IMR-90 (cell line): ENCODE measurements around the gene TANGO6. TPM values are rescaled to one million over a fixed set of nuclear protein-coding genes. Genes with fewer than 3 reads are reported as not detected.
A peak's percentile ranks its signal among the peaks of the same experiment; 100 is the strongest.

Experiments used
- ATAC-seq: fragments of 200-7000 bp; cut with Tn5 transposase; 2 replicates; pipeline ENCODE4 v1.9.1; 2020; ENCODE audit warnings: low read depth, mild to moderate bottlenecking, moderate library complexity
- BruUV-seq: library from RNA; stranded (reverse); fragments of 400-500 nt; replicated peaks from 2 replicates; lab custom pipeline; 2021; lab: Mats Ljungman, UMichigan
- CTCF ChIA-PET: fragments of 300-600 bp; formaldehyde crosslinking; extraction: SDS; loops from one replicate; lab custom pipeline; 2021; ENCODE audit warnings: antibody characterized with exemption; lab: Yijun Ruan, JAX
- POLR2A ChIA-PET: fragments of 300-600 bp; sonication (Branson Sonifier 250); formaldehyde crosslinking; loops from one replicate; lab custom pipeline; 2022; ENCODE audit warnings: antibody characterized with exemption; ENCODE audit not compliant: unreplicated experiment; lab: Charles Lee
- DNase-seq: peaks from one replicate; pipeline ENCODE4 v3.0.0; 2013
- H2AFZ ChIP-seq: replicated peaks from 2 replicates; pipeline ENCODE3; 2013; ENCODE audit warnings: low read length, mild to moderate bottlenecking; ENCODE audit not compliant: poor library complexity
- H2AK5ac ChIP-seq: 2 replicates; pipeline ENCODE4 v1.6.1; 2013; ENCODE audit warnings: low read depth, low read length, inconsistent platforms
- H2AK9ac ChIP-seq: replicated peaks from 2 replicates; pipeline ENCODE3; 2013; ENCODE audit warnings: mild to moderate bottlenecking, low read depth, low read length, moderate library complexity; ENCODE audit not compliant: poor library complexity
- H2BK120ac ChIP-seq: 2 replicates; pipeline ENCODE4 v1.6.1; 2013; ENCODE audit warnings: low read depth, low read length, inconsistent platforms
- H2BK15ac ChIP-seq: 3 replicates; pipeline ENCODE4 v1.6.1; 2013; ENCODE audit warnings: low read depth, low read length, inconsistent platforms
- H2BK20ac ChIP-seq: 2 replicates; pipeline ENCODE4 v1.6.1; 2013; ENCODE audit warnings: low read depth, mild to moderate bottlenecking, inconsistent platforms, low read length, moderate library complexity
- H2BK5ac ChIP-seq: 2 replicates; pipeline ENCODE4 v1.6.1; 2013; ENCODE audit warnings: mild to moderate bottlenecking, low read depth, low read length, inconsistent platforms; ENCODE audit not compliant: poor library complexity, severe bottlenecking
- H3K14ac ChIP-seq: replicated peaks from 2 replicates; pipeline ENCODE4 v1.6.1; 2013; ENCODE audit warnings: low read depth, low read length, inconsistent platforms
- H3K18ac ChIP-seq: 2 replicates; pipeline ENCODE4 v1.6.1; 2013; ENCODE audit warnings: low read depth, low read length, control low read depth
- H3K23ac ChIP-seq: 2 replicates; pipeline ENCODE4 v1.6.1; 2013; ENCODE audit warnings: low read depth, low read length, inconsistent platforms
- H3K27ac ChIP-seq: 2 replicates; pipeline ENCODE4 v1.5.1; 2013; ENCODE audit warnings: mild to moderate bottlenecking, control low read depth, low read length; ENCODE audit not compliant: insufficient read depth
- H3K27me3 ChIP-seq: 2 replicates; pipeline ENCODE4 v1.6.1; 2013; ENCODE audit warnings: low read length; ENCODE audit not compliant: control insufficient read depth, insufficient read depth
- H3K36me3 ChIP-seq: 2 replicates; pipeline ENCODE4 v1.6.1; 2013; ENCODE audit warnings: low read length, mixed read lengths; ENCODE audit not compliant: control insufficient read depth, insufficient read depth
- H3K4ac ChIP-seq: 2 replicates; pipeline ENCODE4 v1.6.1; 2013; ENCODE audit warnings: low read depth, low read length, inconsistent platforms
- H3K4me1 ChIP-seq: 2 replicates; pipeline ENCODE4 v1.6.1; 2013; ENCODE audit warnings: low read length, mixed read lengths; ENCODE audit not compliant: control insufficient read depth, insufficient read depth
- H3K4me2 ChIP-seq: 2 replicates; pipeline ENCODE4 v1.6.1; 2013; ENCODE audit warnings: low read depth, mild to moderate bottlenecking, control low read depth, low read length, moderate library complexity
- H3K4me3 ChIP-seq: 2 replicates; pipeline ENCODE4 v1.5.1; 2013; ENCODE audit warnings: low read depth, mild to moderate bottlenecking, control low read depth, low read length, moderate library complexity; ENCODE audit not compliant: insufficient read depth
- H3K56ac ChIP-seq: 2 replicates; pipeline ENCODE4 v1.6.1; 2013; ENCODE audit warnings: low read length, inconsistent platforms; ENCODE audit not compliant: insufficient read depth; ENCODE audit errors: extremely low read depth
- H3K79me1 ChIP-seq, 2 experiments: 2 replicates each; pipeline ENCODE4 v1.6.1; 2013; ENCODE audit warnings: low read length in 2 of 2, inconsistent platforms in 1 of 2, low read depth in 1 of 2
- H3K9ac ChIP-seq: 2 replicates; pipeline ENCODE4 v1.6.1; 2013; ENCODE audit warnings: low read depth, low read length, control low read depth
- H3K9me1 ChIP-seq: 2 replicates; pipeline ENCODE4 v1.6.1; 2013; ENCODE audit warnings: low read length, inconsistent platforms; ENCODE audit not compliant: insufficient read depth
- H3K9me3 ChIP-seq: 2 replicates; pipeline ENCODE4 v1.6.1; 2013; ENCODE audit warnings: low read length; ENCODE audit not compliant: control insufficient read depth, insufficient read depth
- H4K20me1 ChIP-seq: 2 replicates; pipeline ENCODE4 v1.6.1; 2013; ENCODE audit warnings: low read length, inconsistent platforms; ENCODE audit not compliant: insufficient read depth
- H4K5ac ChIP-seq: 2 replicates; pipeline ENCODE4 v1.6.1; 2013; ENCODE audit warnings: mild to moderate bottlenecking, low read depth, low read length, control low read depth
- H4K8ac ChIP-seq, 2 experiments: 2 replicates each; pipeline ENCODE4 v1.6.1; 2013; ENCODE audit warnings: low read depth in 2 of 2, low read length in 2 of 2, control low read depth in 1 of 2, inconsistent platforms in 1 of 2
- H4K91ac ChIP-seq: 2 replicates; pipeline ENCODE4 v1.6.1; 2013; ENCODE audit warnings: low read depth, low read length, inconsistent platforms; ENCODE audit not compliant: insufficient read depth
- FOS ChIP-seq: fragments of 150-350 bp; IDR thresholded peaks from 2 replicates; pipeline ENCODE4 v1.6.1; 2016; ENCODE audit warnings: low read depth, low read length
- MAFK ChIP-seq: IDR thresholded peaks from 2 replicates; pipeline ENCODE4 v1.6.1; 2012; ENCODE audit warnings: low read depth, low read length, improper control_type of control experiment
- POLR2A ChIP-seq: IDR thresholded peaks from 2 replicates; pipeline ENCODE4 v1.6.1; 2012; ENCODE audit warnings: mild to moderate bottlenecking, low read depth, low read length
- WGBS, 2 experiments: methylation state at CpG; one replicate each; pipeline versions ENCODE4 v1.1.5 to v1.1.7; 2013; ENCODE audit warnings: missing lambda C conversion rate in 2 of 2; ENCODE audit not compliant: insufficient read length in 1 of 2; ENCODE audit errors: extremely low coverage in 2 of 2; 5-methylcytosine and 5-hydroxymethylcytosine counted together
- dilution Hi-C: fragments of 300-500 bp; cut with HindIII; formaldehyde crosslinking; loops from one replicate; pipeline ENCODE4 v1.14.3; 2018; ENCODE audit warnings: low sequenced_read_pairs; ENCODE audit not compliant: unreplicated experiment
- in situ Hi-C: fragments of 300-500 bp; cut with MboI; formaldehyde crosslinking; loops from 3 replicates; pipeline ENCODE4 v1.14.3; 2019; ENCODE audit warnings: low sequenced_read_pairs, inconsistent platforms, mixed read lengths
- intact Hi-C: fragments of 100-400 bp; cut with micrococcal nuclease; formaldehyde crosslinking; loops from 2 replicates; pipeline ENCODE4 v1.10.0; 2022
- polyA plus RNA-seq, 3 experiments: library from polyadenylated mRNA; depleted of rRNA; stranded (reverse); fragments of >200 nt; gene quantifications; 2 replicates each; pipeline ENCODE4 v1.2.3, GENCODE V29; 2012; ENCODE audit warnings: low replicate concordance in 1 of 3
- total RNA-seq: library from RNA; depleted of rRNA; stranded (reverse); fragments of >200 nt; gene quantifications from 2 replicates; pipeline ENCODE4 v1.2.3, GENCODE V29; 2012
- TF ChIP-seq, protein P1 (sequence below): fragments of 150-350 bp; IDR thresholded peaks from 2 replicates; pipeline ENCODE4 v1.6.1; 2017; ENCODE audit warnings: mild to moderate bottlenecking, antibody characterized with exemption, low read length, low read depth

The TANGO6 gene
- total and polyA plus RNA-seq, 2 of the 4 experiments (the other 2 are of a cell fraction) = 6.7 to 22.4 TPM

DNA sequence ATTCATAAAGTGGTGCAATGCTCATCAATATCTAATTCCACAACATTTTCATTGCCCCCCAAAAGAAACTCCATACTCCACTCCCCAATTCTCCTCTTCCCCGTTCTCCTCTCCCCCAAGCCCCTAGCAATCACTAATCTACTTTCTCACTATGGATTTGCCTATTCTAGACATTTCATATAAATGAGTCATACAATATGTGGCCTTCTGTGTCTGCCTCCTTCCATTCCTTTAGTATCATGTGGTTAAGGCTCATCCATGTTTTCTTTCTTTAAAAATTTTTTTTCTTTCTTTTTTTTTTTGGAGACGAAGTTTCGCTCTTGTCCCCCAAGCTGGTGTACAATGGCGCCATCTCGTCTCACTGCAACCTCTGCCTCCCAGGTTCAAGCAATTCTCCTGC is 205.8 kb downstream of the TANGO6 start:
- H3K4me2 ChIP-seq = no peak overlapping the region
- no peak overlapping the region for H3K4me3 ChIP-seq
- peak overlapping the region; percentile 71 for H3K4ac ChIP-seq
- 0 out of 2 replicates have a peak overlapping the region, but pooled peaks have one; percentile 45 for H2BK20ac ChIP-seq
- peak overlapping the region; percentile 81 for H2BK120ac ChIP-seq
- peak overlapping the region; percentile 40; the same call in 1 of the 2 replicates for H3K27ac ChIP-seq
- ATAC-seq (peak; percentile 93), DNase-seq (peak; percentile 80)
- in situ Hi-C loops (no loop called here), dilution Hi-C loops (no loop called here), intact Hi-C loops (loop anchor here (1.0 kb wide), 1 partner anchor 147 kb away; no protein-coding TSS in a partner anchor)
- H3K14ac ChIP-seq = 0 out of 2 replicates have a peak overlapping the region, but pooled peaks have one; percentile 58
- peaks cover 6% of the 10 kb centered on the region for H3K9me1 ChIP-seq
- H4K5ac ChIP-seq = no peak overlapping the region; the same call in 1 of the 2 replicates
- no peaks in the 10 kb centered on the region for H3K27me3 ChIP-seq
- H3K79me1 ChIP-seq = no peaks in the 10 kb centered on the region
- 100% methylated on average over 1 of the region's 5 CpGs; no CpG with 5 or more reads in 1 of the 2 experiments for WGBS, 2 experiments
- H3K56ac ChIP-seq = no peak overlapping the region
- ChIA-PET CTCF (interaction anchor here (1.9 kb wide), 1 partner anchor 15 kb away, joined by 6 read pairs; no protein-coding TSS in a partner anchor), POLR2A (no interaction called here)
- H2BK5ac ChIP-seq = peak overlapping the region; percentile 78
- no TSS peak for BruUV-seq
- H3K9me3 ChIP-seq = no peaks in the 10 kb centered on the region
- no peaks in the 10 kb centered on the region for H4K20me1 ChIP-seq
- H2AFZ ChIP-seq = no peak overlapping the region
- no peak overlapping the region for H3K9ac ChIP-seq
- H4K8ac ChIP-seq = peak overlapping the region; percentile 43 to 70; a peak in 3 of 4 replicates
- TF ChIP-seq, protein P1, sequence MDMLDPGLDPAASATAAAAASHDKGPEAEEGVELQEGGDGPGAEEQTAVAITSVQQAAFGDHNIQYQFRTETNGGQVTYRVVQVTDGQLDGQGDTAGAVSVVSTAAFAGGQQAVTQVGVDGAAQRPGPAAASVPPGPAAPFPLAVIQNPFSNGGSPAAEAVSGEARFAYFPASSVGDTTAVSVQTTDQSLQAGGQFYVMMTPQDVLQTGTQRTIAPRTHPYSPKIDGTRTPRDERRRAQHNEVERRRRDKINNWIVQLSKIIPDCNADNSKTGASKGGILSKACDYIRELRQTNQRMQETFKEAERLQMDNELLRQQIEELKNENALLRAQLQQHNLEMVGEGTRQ = peak; percentile 38; the same call in 1 of the 2 replicates
- peak; percentile 83 for TF ChIP-seq FOS
- TF ChIP-seq POLR2A = no peak
- TF ChIP-seq MAFK = peak; percentile 49; the same call in 1 of the 2 replicates
- H2AK9ac ChIP-seq = no peak overlapping the region
- H3K23ac ChIP-seq = no peak overlapping the region
- no peaks in the 10 kb centered on the region for H3K36me3 ChIP-seq
- H2AK5ac ChIP-seq = no peak overlapping the region; the same call in 1 of the 2 replicates
- peak overlapping the region; percentile 39; the same call in 1 of the 2 replicates for H3K18ac ChIP-seq
- 0 out of 3 replicates have a peak overlapping the region, but pooled peaks have one; percentile 65 for H2BK15ac ChIP-seq
- peaks cover 7% of the 10 kb centered on the region for H3K4me1 ChIP-seq
- peak overlapping the region; percentile 72 for H4K91ac ChIP-seq
